Thyroid gland (tissue), 4 donors: ENCODE data around the gene ABHD5. TPM values are rescaled to one million over a fixed set of nuclear protein-coding genes. Genes with fewer than 3 reads are reported as not detected.

Source experiments
- DNase-seq, 2 donors: peaks; one replicate each; pipeline ENCODE4 v3.0.0-alpha.2; 2019
- H3K27ac ChIP-seq, 3 donors: fragments of 200-600 bp; sonication (generic); 1 replicate in 2 of 3; 2 replicates in 1 of 3; pipeline ENCODE4 v1.5.1; 2016 to 2019; ENCODE audit warnings: mild to moderate bottlenecking in 1 of 3, moderate library complexity in 1 of 3
- H3K27me3 ChIP-seq: fragments of 200-600 bp; sonication (generic); one replicate; pipeline ENCODE4 v1.5.1; 2019
- H3K36me3 ChIP-seq, 2 donors: fragments of 200-600 bp; sonication (generic); one replicate each; pipeline ENCODE4 v1.5.1; 2016 to 2019
- H3K4me1 ChIP-seq, 2 donors: fragments of 200-600 bp; sonication (generic); one replicate each; pipeline ENCODE4 v1.5.1; 2017 to 2019
- H3K4me3 ChIP-seq, 3 donors: fragments of 200-600 bp; sonication (generic); replicated peaks in 1 of 3; 1 replicate in 2 of 3; 2 replicates in 1 of 3; pipeline ENCODE4 v1.5.1; 2016; ENCODE audit warnings: mild to moderate bottlenecking in 1 of 3
- H3K9me3 ChIP-seq: fragments of 200-600 bp; sonication (generic); one replicate; pipeline ENCODE4 v1.5.1; 2017
- POLR2A ChIP-seq, 2 donors: fragments of 450-650 bp; IDR thresholded peaks; one replicate each; pipeline ENCODE4 v1.6.1; 2017; ENCODE audit warnings: antibody characterized with exemption in 2 of 2, mild to moderate bottlenecking in 2 of 2, moderate library complexity in 1 of 2
- WGBS, 2 donors: methylation state at CpG; one replicate each; pipeline ENCODE4 v1.1.5; 2017; 5-methylcytosine and 5-hydroxymethylcytosine counted together
- intact Hi-C: fragments of 100-400 bp; cut with DNase I; formaldehyde crosslinking; loops from one replicate; pipeline ENCODE4 v1.15.1; 2023
- total RNA-seq, 4 donors: library from RNA; depleted of rRNA; stranded (reverse); fragments of >200 nt; gene quantifications; one replicate each; pipeline ENCODE4 v1.2.3, GENCODE V29; 2016
- TF ChIP-seq, protein P1 (sequence below), 6 experiments: fragments of 200-600 bp in 3 of 6; fragments of 450-650 bp in 3 of 6; sonication (generic) in 3 of 6; IDR thresholded peaks; one replicate each; pipeline ENCODE4 v1.5.1; 2016 to 2019; ENCODE audit warnings: antibody characterized with exemption in 6 of 6, mild to moderate bottlenecking in 2 of 6, inconsistent platforms in 1 of 6, moderate library complexity in 1 of 6

ABHD5 gene
- total RNA-seq, 4 donors from 2014 or later: 33.1 to 45.4 (median 36.6) TPM

DNA sequence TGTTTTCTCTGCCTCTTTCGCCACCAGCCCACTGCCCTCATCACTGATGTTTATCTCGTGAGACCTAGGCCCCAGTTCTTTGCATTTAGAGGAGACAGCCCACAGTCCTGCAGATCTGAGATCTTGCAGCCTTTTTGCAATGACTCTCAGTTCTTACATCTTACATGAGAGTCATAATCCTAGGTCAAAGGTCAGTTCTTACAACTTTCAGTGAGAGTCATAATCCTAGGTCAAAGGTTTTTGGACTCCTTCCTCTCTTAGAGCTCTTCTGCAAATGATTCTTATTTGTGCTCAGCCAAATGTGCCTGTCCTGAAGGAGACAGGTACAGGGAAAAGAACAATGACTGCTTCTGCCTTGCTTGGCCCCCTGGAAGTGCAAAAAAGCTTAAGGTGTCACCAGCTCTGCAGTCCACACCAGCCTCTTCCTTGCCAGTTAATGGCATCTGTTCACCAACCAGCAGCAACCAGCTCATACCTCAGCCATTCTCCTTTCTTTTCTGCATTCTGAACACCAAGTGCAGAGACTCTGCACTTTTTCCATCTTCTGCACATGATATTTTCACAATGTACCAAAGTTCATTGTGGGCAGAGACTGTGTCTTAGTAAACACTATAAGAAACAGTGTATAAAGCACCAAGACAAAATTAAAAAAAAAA, 67.1 kb downstream of the ABHD5 start:
- DNase-seq: no peak
- 96 to 97% methylated on average over 2 of the region's 2 CpGs for WGBS, 2 donors
- Histone ChIP-seq H3K27ac (peak overlapping the region in 1 of 3 donors; percentile 83), H3K9me3 (no peaks in the 10 kb centered on the region), H3K4me1 (peaks cover 19 to 42% of the 10 kb centered on the region in 2 donors), H3K27me3 (no peaks in the 10 kb centered on the region), H3K36me3 (no peaks in the 10 kb centered on the region), H3K4me3 (no peak overlapping the region)
- TF ChIP-seq, protein P1, sequence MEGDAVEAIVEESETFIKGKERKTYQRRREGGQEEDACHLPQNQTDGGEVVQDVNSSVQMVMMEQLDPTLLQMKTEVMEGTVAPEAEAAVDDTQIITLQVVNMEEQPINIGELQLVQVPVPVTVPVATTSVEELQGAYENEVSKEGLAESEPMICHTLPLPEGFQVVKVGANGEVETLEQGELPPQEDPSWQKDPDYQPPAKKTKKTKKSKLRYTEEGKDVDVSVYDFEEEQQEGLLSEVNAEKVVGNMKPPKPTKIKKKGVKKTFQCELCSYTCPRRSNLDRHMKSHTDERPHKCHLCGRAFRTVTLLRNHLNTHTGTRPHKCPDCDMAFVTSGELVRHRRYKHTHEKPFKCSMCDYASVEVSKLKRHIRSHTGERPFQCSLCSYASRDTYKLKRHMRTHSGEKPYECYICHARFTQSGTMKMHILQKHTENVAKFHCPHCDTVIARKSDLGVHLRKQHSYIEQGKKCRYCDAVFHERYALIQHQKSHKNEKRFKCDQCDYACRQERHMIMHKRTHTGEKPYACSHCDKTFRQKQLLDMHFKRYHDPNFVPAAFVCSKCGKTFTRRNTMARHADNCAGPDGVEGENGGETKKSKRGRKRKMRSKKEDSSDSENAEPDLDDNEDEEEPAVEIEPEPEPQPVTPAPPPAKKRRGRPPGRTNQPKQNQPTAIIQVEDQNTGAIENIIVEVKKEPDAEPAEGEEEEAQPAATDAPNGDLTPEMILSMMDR (IDR thresholded peaks at IDR 0.05): no peak
- TF ChIP-seq POLR2A (IDR thresholded peaks at IDR 0.05): no peak
- intact Hi-C loops: loop anchor here (5.0 kb wide), 1 partner anchor 65 kb away; the partner anchor contains the start of gene ABHD5

DNA sequence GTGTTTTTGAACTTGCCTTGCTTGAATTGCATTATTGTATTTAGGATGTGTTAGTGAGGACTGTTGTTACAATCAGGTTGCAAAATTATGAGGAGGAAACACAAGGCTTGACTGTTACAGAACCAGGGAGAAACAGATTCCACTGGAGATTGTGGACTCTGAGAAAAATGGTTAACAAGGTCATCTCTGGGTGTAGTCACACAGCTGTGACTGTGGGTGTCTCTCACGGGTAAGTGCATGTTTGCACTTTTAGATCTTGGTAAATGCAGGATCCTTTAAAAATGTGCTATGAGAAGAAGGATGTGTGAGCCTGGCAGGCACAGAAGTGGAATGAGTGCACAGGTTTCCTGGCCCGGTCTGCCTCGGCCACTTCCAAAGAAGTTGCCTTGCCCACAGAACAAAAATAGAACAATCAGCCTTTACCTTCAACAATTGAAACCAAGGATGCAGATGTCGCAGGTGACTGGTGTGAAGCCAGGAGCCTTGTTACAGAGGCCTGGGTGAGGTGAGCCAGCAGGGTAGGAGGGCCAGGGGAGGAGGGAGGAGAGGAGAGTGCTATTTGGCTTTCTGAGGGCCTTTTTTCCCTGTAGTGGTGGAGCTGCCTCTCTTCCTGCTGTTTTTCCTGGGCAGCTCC, 68.0 kb downstream of the ABHD5 start:
- no peak for TF ChIP-seq POLR2A (IDR thresholded peaks at IDR 0.05)
- TF ChIP-seq, protein P1 (IDR thresholded peaks at IDR 0.05): no peak
- H3K36me3 ChIP-seq: no peaks in the 10 kb centered on the region
- intact Hi-C loops: loop anchor here (5.0 kb wide), 1 partner anchor 66 kb away; the partner anchor contains the start of gene ABHD5
- H3K9me3 ChIP-seq: no peaks in the 10 kb centered on the region
- no peak overlapping the region for H3K4me3 ChIP-seq
- WGBS, 2 donors: 15 to 30% methylated on average over 4 of the region's 4 CpGs
- H3K27me3 ChIP-seq: no peaks in the 10 kb centered on the region
- peak overlapping the region; percentile 60 to 83 (median 75) for H3K27ac ChIP-seq
- peaks cover 13 to 33% of the 10 kb centered on the region in 2 donors for H3K4me1 ChIP-seq
- peak; percentile 33 to 62 for DNase-seq

DNA sequence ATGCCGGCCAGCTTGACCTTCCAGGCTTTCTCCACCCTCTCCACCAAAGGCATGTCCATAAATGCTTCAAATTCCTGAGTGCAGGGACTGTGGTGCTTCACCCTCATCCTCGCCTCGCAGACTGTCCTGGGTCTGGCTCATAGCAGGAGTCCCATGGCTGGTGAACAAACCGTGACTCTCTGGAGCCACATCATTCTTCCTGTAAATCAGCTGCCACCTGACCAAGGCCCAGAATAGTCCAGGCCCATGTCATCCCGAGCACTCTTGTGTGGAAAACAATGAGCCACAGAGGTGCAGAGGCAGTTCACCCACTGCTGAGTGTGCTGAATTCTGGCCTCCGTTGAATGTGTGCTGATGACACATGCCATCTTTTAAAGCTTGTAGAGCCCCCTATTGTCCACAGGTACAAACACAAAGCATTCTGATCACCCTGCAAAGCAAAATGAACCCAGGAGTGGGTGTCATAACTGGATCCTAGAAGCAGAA, 68.6 kb downstream of the ABHD5 start:
- intact Hi-C loops: loop anchor here (5.0 kb wide), 1 partner anchor 67 kb away; the partner anchor contains the start of gene ABHD5
- H3K4me3 ChIP-seq: no peak overlapping the region
- TF ChIP-seq, protein P1 (IDR thresholded peaks at IDR 0.05): peak in 1 of 6 experiments; percentile 32
- peak in 1 of 2 donors; percentile 6 for TF ChIP-seq POLR2A (IDR thresholded peaks at IDR 0.05)
- no peaks in the 10 kb centered on the region for H3K9me3 ChIP-seq
- H3K27me3 ChIP-seq: no peaks in the 10 kb centered on the region
- peaks cover 9 to 29% of the 10 kb centered on the region in 2 donors for H3K4me1 ChIP-seq
- peak overlapping the region; percentile 60 to 83 (median 75) for H3K27ac ChIP-seq
- H3K36me3 ChIP-seq: no peaks in the 10 kb centered on the region
- DNase-seq: peak; percentile 47 to 72
- 30 to 50% methylated on average over 4 to 6 of the region's 6 CpGs for WGBS, 2 donors

DNA sequence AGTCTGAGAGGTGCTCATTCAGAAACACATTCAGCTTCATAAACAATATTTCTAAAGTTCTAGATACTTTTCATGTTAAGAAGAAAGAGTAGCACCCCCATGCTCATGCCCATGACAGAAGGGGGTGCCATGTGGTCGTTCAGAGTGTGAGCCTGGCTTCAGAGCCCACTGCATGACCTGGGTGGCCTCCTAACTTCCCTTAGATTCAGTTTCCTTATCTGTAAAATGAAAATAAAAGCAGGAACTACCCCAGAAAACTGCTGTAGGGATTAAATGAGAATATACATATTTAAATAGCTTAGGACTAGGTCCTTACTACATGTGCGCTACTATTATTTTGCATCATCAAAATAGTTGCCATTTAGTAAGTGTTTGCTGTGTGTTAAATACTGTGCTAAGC, 69.2 kb downstream of the ABHD5 start:
- Histone ChIP-seq H3K4me3 (no peak overlapping the region), H3K9me3 (no peaks in the 10 kb centered on the region), H3K27me3 (no peaks in the 10 kb centered on the region), H3K4me1 (peaks cover 7 to 34% of the 10 kb centered on the region in 2 donors), H3K36me3 (no peaks in the 10 kb centered on the region), H3K27ac (peak overlapping the region; percentile 60 to 83 (median 75))
- TF ChIP-seq, protein P1 (IDR thresholded peaks at IDR 0.05): no peak
- no peak for TF ChIP-seq POLR2A (IDR thresholded peaks at IDR 0.05)
- intact Hi-C loops: loop anchor here (5.0 kb wide), 1 partner anchor 68 kb away; the partner anchor contains the start of gene ABHD5
- WGBS, 2 donors: 70 to 71% methylated on average over 2 of the region's 2 CpGs
- no peak for DNase-seq
